Hindlimb muscle (tissue), 1 donor: Measurements from ENCODE around the gene DDX24. TPM values are rescaled to one million over a fixed set of nuclear protein-coding genes. Genes with fewer than 3 reads are reported as not detected.

Experiments
- DNase-seq: peaks from one replicate; pipeline ENCODE4 v3.0.0-alpha.2; 2013
- polyA plus RNA-seq: library from polyadenylated mRNA; unstranded; fragments of 120-200 nt; gene quantifications from one replicate; pipeline ENCODE4 v1.2.1, GENCODE V29; 2013; ENCODE audit not compliant: insufficient read length

DDX24 gene
- polyA plus RNA-seq, 1 donor = 84.8 TPM

GRCh38 chr14:94048691-94049624 lies 32.0 kb downstream of the DDX24 start:
- no peak for DNase-seq

GRCh38 chr14:94047581-94047980 lies 33.4 kb downstream of the DDX24 start:
- no peak for DNase-seq

- no peak for DNase-seq
Observed at GRCh38 chr14:94046696-94047250, 34.2 kb downstream of the DDX24 start.

GRCh38 chr14:94045563-94046345 lies 35.2 kb downstream of the DDX24 start:
- DNase-seq = no peak

- DNase-seq = no peak
Observed at GRCh38 chr14:94045101-94045500, 35.9 kb downstream of the DDX24 start.

- no peak for DNase-seq
Observed at GRCh38 chr14:94044476-94045091, 36.4 kb downstream of the DDX24 start.

- DNase-seq = no peak
Observed at GRCh38 chr14:94043756-94044475, 37.1 kb downstream of the DDX24 start.

- DNase-seq = no peak
Observed at GRCh38 chr14:94043111-94043755, 37.8 kb downstream of the DDX24 start.

- no peak for DNase-seq
Observed at GRCh38 chr14:94042433-94043091, 38.4 kb downstream of the DDX24 start.

GRCh38 chr14:94041551-94042346 lies 39.3 kb downstream of the DDX24 start:
- no peak for DNase-seq

- DNase-seq = no peak
Observed at GRCh38 chr14:94040796-94041195, 40.2 kb downstream of the DDX24 start.

- no peak for DNase-seq
Observed at GRCh38 chr14:94040247-94040646, 40.8 kb downstream of the DDX24 start.

GRCh38 chr14:94038921-94039629 lies 41.9 kb downstream of the DDX24 start:
- no peak for DNase-seq

- DNase-seq = no peak
Observed at GRCh38 chr14:94038510-94038909, 42.5 kb downstream of the DDX24 start.

GRCh38 chr14:94037954-94038353 lies 43.0 kb downstream of the DDX24 start:
- no peak for DNase-seq

GRCh38 chr14:94036313-94037167 lies 44.5 kb downstream of the DDX24 start:
- DNase-seq = no peak

GRCh38 chr14:94034886-94035285 lies 46.1 kb downstream of the DDX24 start:
- DNase-seq = no peak

- DNase-seq = no peak
Observed at GRCh38 chr14:94031883-94032279, 49.1 kb downstream of the DDX24 start.
